Activated CD4-positive, alpha-beta T cell treated with anti-CD3 and anti-CD28 coated beads, Interleukin-2, amount 10 ng/mL, durations not matched to agents 7 days and 5 days (primary cell): ENCODE measurements around the gene CCR9. TPM values are rescaled to one million over a fixed set of nuclear protein-coding genes. Genes with fewer than 3 reads are reported as not detected.

Source experiments
- CTCF ChIA-PET: fragments of 350-600 bp; sonication (Branson Sonifier 250); formaldehyde crosslinking; loops from one replicate; lab custom pipeline; 2021; ENCODE audit warnings: antibody characterized with exemption; lab: Charles Lee
- POLR2A ChIA-PET: fragments of 350-600 bp; sonication (Branson Sonifier 250); formaldehyde crosslinking; loops from one replicate; lab custom pipeline; 2021; ENCODE audit warnings: antibody characterized with exemption; lab: Charles Lee
- DNase-seq: peaks from one replicate; pipeline ENCODE4 v3.0.0-alpha.2; 2020
- H3K27ac Mint-ChIP-seq: one replicate; pipeline ENCODE4 v1.8.0; 2021; ENCODE audit warnings: mild to moderate bottlenecking, moderate library complexity, mixed read lengths
- H3K27me3 Mint-ChIP-seq: one replicate; pipeline ENCODE4 v1.8.0; 2021; ENCODE audit warnings: mixed read lengths
- H3K36me3 Mint-ChIP-seq: one replicate; pipeline ENCODE4 v1.8.0; 2021; ENCODE audit warnings: low read depth, mixed read lengths
- H3K4me1 Mint-ChIP-seq: one replicate; pipeline ENCODE4 v1.8.0; 2021; ENCODE audit warnings: mixed read lengths
- H3K4me3 Mint-ChIP-seq: one replicate; pipeline ENCODE4 v1.8.0; 2021; ENCODE audit warnings: mild to moderate bottlenecking, moderate library complexity, mixed read lengths
- H3K9me3 Mint-ChIP-seq: one replicate; pipeline ENCODE4 v1.8.0; 2021; ENCODE audit warnings: mixed read lengths
- total RNA-seq, 2 experiments: library from RNA; stranded (reverse); gene quantifications; one replicate each; pipeline ENCODE4 v1.2.3, GENCODE V29; 2021

Gene CCR9
- total RNA-seq, 2 experiments from 2014 or later = 0.15 TPM; not detected in 1

GRCh38 chr3:45932112-45932511, 45.8 kb downstream of the CCR9 start:
- ChIA-PET CTCF (interaction anchor here (1.2 to 2.0 kb wide), 3 partner anchors 11 to 146 kb away, joined by 3 to 5 read pairs (median 4); no protein-coding TSS in a partner anchor), POLR2A (no interaction called here)
- no peaks in the 10 kb centered on the region for H3K9me3 Mint-ChIP-seq
- H3K4me3 Mint-ChIP-seq = no peak overlapping the region
- no peak overlapping the region for H3K27ac Mint-ChIP-seq
- no peaks in the 10 kb centered on the region for H3K27me3 Mint-ChIP-seq
- H3K4me1 Mint-ChIP-seq = no peaks in the 10 kb centered on the region
- peaks cover 70% of the 10 kb centered on the region for H3K36me3 Mint-ChIP-seq
- DNase-seq = no peak

- Mint-ChIP-seq H3K9me3 (no peaks in the 10 kb centered on the region), H3K27me3 (no peaks in the 10 kb centered on the region), H3K27ac (no peak overlapping the region), H3K36me3 (peaks cover 63% of the 10 kb centered on the region), H3K4me3 (no peak overlapping the region), H3K4me1 (no peaks in the 10 kb centered on the region)
- no peak for DNase-seq
- ChIA-PET POLR2A (no interaction called here), CTCF (interaction anchor here (2.0 kb wide), 1 partner anchor 13 kb away, joined by 4 read pairs; no protein-coding TSS in a partner anchor)
Observed at GRCh38 chr3:45933591-45933990, 47.2 kb downstream of the CCR9 start.

- ChIA-PET CTCF (interaction anchor here (0.6 to 5.6 kb wide), 5 partner anchors 44 to 148 kb away, joined by 3 to 49 read pairs (median 4); no protein-coding TSS in a partner anchor), POLR2A (no interaction called here)
- H3K9me3 Mint-ChIP-seq = no peaks in the 10 kb centered on the region
- no peak for DNase-seq
- no peak overlapping the region for H3K4me3 Mint-ChIP-seq
- peaks cover 18% of the 10 kb centered on the region for H3K4me1 Mint-ChIP-seq
- H3K36me3 Mint-ChIP-seq = peaks cover 58% of the 10 kb centered on the region
- H3K27ac Mint-ChIP-seq = no peak overlapping the region
- no peaks in the 10 kb centered on the region for H3K27me3 Mint-ChIP-seq
Observed at GRCh38 chr3:45936261-45936660, 49.9 kb downstream of the CCR9 start.

GRCh38 chr3:45937206-45938042, 51.1 kb downstream of the CCR9 start:
- Mint-ChIP-seq H3K27ac (no peak overlapping the region), H3K4me3 (no peak overlapping the region), H3K9me3 (no peaks in the 10 kb centered on the region), H3K36me3 (peaks cover 64% of the 10 kb centered on the region), H3K27me3 (no peaks in the 10 kb centered on the region), H3K4me1 (peaks cover 25% of the 10 kb centered on the region)
- ChIA-PET POLR2A (no interaction called here), CTCF (interaction anchor here (1.1 to 5.6 kb wide), 11 partner anchors 14 to 147 kb away, joined by 3 to 49 read pairs (median 4); no protein-coding TSS in a partner anchor)
- no peak for DNase-seq

GRCh38 chr3:45938043-45938435, 51.7 kb downstream of the CCR9 start:
- POLR2A ChIA-PET = interaction anchor here (0.7 to 1.0 kb wide), 2 partner anchors 17 to 140 kb away, joined by 3 read pairs; no protein-coding TSS in a partner anchor
- no peaks in the 10 kb centered on the region for H3K9me3 Mint-ChIP-seq
- peaks cover 64% of the 10 kb centered on the region for H3K36me3 Mint-ChIP-seq
- CTCF ChIA-PET = interaction anchor here (0.7 to 6.0 kb wide), 21 partner anchors 8 to 374 kb away, joined by 3 to 120 read pairs (median 5); no protein-coding TSS in a partner anchor
- H3K4me3 Mint-ChIP-seq = no peak overlapping the region
- no peak overlapping the region for H3K27ac Mint-ChIP-seq
- peaks cover 31% of the 10 kb centered on the region for H3K4me1 Mint-ChIP-seq
- H3K27me3 Mint-ChIP-seq = no peaks in the 10 kb centered on the region
- no peak for DNase-seq

- POLR2A ChIA-PET = interaction anchor here (0.7 to 1.0 kb wide), 2 partner anchors 18 to 139 kb away, joined by 3 read pairs; no protein-coding TSS in a partner anchor
- H3K4me1 Mint-ChIP-seq = peaks cover 40% of the 10 kb centered on the region
- no peaks in the 10 kb centered on the region for H3K27me3 Mint-ChIP-seq
- CTCF ChIA-PET = interaction anchor here (0.7 to 6.0 kb wide), 28 partner anchors 8 to 439 kb away, joined by 3 to 120 read pairs (median 4); no protein-coding TSS in a partner anchor
- no peak overlapping the region for H3K4me3 Mint-ChIP-seq
- no peaks in the 10 kb centered on the region for H3K9me3 Mint-ChIP-seq
- H3K27ac Mint-ChIP-seq = no peak overlapping the region
- peaks cover 58% of the 10 kb centered on the region for H3K36me3 Mint-ChIP-seq
- peak; percentile 91 for DNase-seq
Observed at GRCh38 chr3:45938864-45939263, 52.5 kb downstream of the CCR9 start.

GRCh38 chr3:45939341-45939771, 53.0 kb downstream of the CCR9 start:
- Mint-ChIP-seq H3K27ac (no peak overlapping the region), H3K4me1 (peaks cover 42% of the 10 kb centered on the region)

GRCh38 chr3:45940004-45940780, 53.8 kb downstream of the CCR9 start:
- Mint-ChIP-seq H3K4me3 (no peak overlapping the region), H3K27ac (no peak overlapping the region), H3K36me3 (peaks cover 54% of the 10 kb centered on the region), H3K27me3 (no peaks in the 10 kb centered on the region), H3K4me1 (peaks cover 49% of the 10 kb centered on the region), H3K9me3 (no peaks in the 10 kb centered on the region)
- CTCF ChIA-PET = interaction anchor here (0.7 to 6.0 kb wide), 11 partner anchors 10 to 438 kb away, joined by 3 to 120 read pairs (median 5); partner anchors contain the start of gene FYCO1
- POLR2A ChIA-PET = interaction anchor here (0.6 kb wide), 1 partner anchor 250 kb away, joined by 3 read pairs; no protein-coding TSS in a partner anchor
- DNase-seq = no peak

More at GRCh38 chr3:45939341-45939771, 53.0 kb downstream of the CCR9 start:
- no peaks in the 10 kb centered on the region for H3K27me3 Mint-ChIP-seq
- peaks cover 55% of the 10 kb centered on the region for H3K36me3 Mint-ChIP-seq
- no peak overlapping the region for H3K4me3 Mint-ChIP-seq
- no peak for DNase-seq
- POLR2A ChIA-PET = interaction anchor here (1.0 kb wide), 1 partner anchor 19 kb away, joined by 3 read pairs; no protein-coding TSS in a partner anchor
- no peaks in the 10 kb centered on the region for H3K9me3 Mint-ChIP-seq
- CTCF ChIA-PET = interaction anchor here (0.8 to 6.0 kb wide), 23 partner anchors 8 to 439 kb away, joined by 3 to 120 read pairs (median 4); no protein-coding TSS in a partner anchor

GRCh38 chr3:45940781-45941365, 54.5 kb downstream of the CCR9 start:
- Mint-ChIP-seq H3K27ac (peak overlapping the region; percentile 26), H3K4me1 (peaks cover 54% of the 10 kb centered on the region), H3K27me3 (no peaks in the 10 kb centered on the region), H3K4me3 (no peak overlapping the region), H3K36me3 (peaks cover 55% of the 10 kb centered on the region), H3K9me3 (no peaks in the 10 kb centered on the region)
- DNase-seq = no peak
- ChIA-PET CTCF (interaction anchor here (1.0 to 6.0 kb wide), 5 partner anchors 54 to 431 kb away, joined by 3 to 120 read pairs (median 3); partner anchors contain the start of gene FYCO1), POLR2A (no interaction called here)

GRCh38 chr3:45942051-45942825, 55.9 kb downstream of the CCR9 start:
- H3K27me3 Mint-ChIP-seq = no peaks in the 10 kb centered on the region
- DNase-seq = no peak
- H3K4me1 Mint-ChIP-seq = peaks cover 67% of the 10 kb centered on the region
- CTCF ChIA-PET = interaction anchor here (1.0 to 6.0 kb wide), 5 partner anchors 16 to 135 kb away, joined by 3 to 120 read pairs (median 3); no protein-coding TSS in a partner anchor
- POLR2A ChIA-PET = no interaction called here
- peak overlapping the region; percentile 16 for H3K27ac Mint-ChIP-seq
- peaks cover 64% of the 10 kb centered on the region for H3K36me3 Mint-ChIP-seq
- H3K4me3 Mint-ChIP-seq = no peak overlapping the region
- no peaks in the 10 kb centered on the region for H3K9me3 Mint-ChIP-seq

GRCh38 chr3:45943207-45943846, 57.0 kb downstream of the CCR9 start, which contains the start of gene CXCR6:
Gene CXCR6 (plus strand): TSS chr3:45943464. CDS start chr3:45946482, 3,018 bp downstream.
- CTCF ChIA-PET = interaction anchor here (1.0 to 6.0 kb wide), 8 partner anchors 14 to 134 kb away, joined by 3 to 120 read pairs (median 4); no protein-coding TSS in a partner anchor
- Mint-ChIP-seq H3K9me3 (no peaks in the 10 kb centered on the region), H3K4me3 (peak within 1 kb of the TSS; percentile 43), H3K36me3 (peaks cover 70% of the 10 kb centered on the region), H3K4me1 (peaks cover 75% of the 10 kb centered on the region), H3K27ac (peak within 1 kb of the TSS; percentile 31), H3K27me3 (no peaks in the 10 kb centered on the region)
- POLR2A ChIA-PET = interaction anchor here (0.9 kb wide), 1 partner anchor 50 kb away, joined by 4 read pairs; no protein-coding TSS in a partner anchor
- peak; percentile 70 for DNase-seq
